RWPE1 (cell line): ENCODE results near the gene CCDC18.
"Not testable (repeated sequence)": the region's sequence is repeated elsewhere in the genome, so short reads cannot be mapped to it uniquely, and the experiment has no call there.

Source experiments
- CTCF ChIA-PET: fragments of 350-600 bp; sonication (Branson Sonifier 250); formaldehyde crosslinking; extraction: SDS; loops from one replicate; lab custom pipeline; 2021; lab: Yijun Ruan, JAX
- POLR2A ChIA-PET: fragments of 400-600 bp; formaldehyde crosslinking; extraction: SDS; loops from one replicate; lab custom pipeline; 2020; ENCODE audit warnings: antibody characterized with exemption; ENCODE audit not compliant: low non-redundant PET; lab: Yijun Ruan, JAX
- DNase-seq: peaks from one replicate; pipeline ENCODE4 v3.0.0; 2012; ENCODE audit warnings: low spot score
- H3K27ac ChIP-seq: fragments of 450-650 bp; 2 replicates; pipeline ENCODE4 v1.5.1; 2017
- TF ChIP-seq, protein P1 (sequence below): fragments of 450-650 bp; conservative IDR thresholded peaks from 2 replicates; pipeline ENCODE4 v1.5.1; 2017; ENCODE audit warnings: low read depth, mild to moderate bottlenecking

CCDC18 gene

GRCh38 chr1:93235261-93235660 lies 54.7 kb downstream of the CCDC18 start:
- no peak for DNase-seq
- TF ChIP-seq, protein P1, sequence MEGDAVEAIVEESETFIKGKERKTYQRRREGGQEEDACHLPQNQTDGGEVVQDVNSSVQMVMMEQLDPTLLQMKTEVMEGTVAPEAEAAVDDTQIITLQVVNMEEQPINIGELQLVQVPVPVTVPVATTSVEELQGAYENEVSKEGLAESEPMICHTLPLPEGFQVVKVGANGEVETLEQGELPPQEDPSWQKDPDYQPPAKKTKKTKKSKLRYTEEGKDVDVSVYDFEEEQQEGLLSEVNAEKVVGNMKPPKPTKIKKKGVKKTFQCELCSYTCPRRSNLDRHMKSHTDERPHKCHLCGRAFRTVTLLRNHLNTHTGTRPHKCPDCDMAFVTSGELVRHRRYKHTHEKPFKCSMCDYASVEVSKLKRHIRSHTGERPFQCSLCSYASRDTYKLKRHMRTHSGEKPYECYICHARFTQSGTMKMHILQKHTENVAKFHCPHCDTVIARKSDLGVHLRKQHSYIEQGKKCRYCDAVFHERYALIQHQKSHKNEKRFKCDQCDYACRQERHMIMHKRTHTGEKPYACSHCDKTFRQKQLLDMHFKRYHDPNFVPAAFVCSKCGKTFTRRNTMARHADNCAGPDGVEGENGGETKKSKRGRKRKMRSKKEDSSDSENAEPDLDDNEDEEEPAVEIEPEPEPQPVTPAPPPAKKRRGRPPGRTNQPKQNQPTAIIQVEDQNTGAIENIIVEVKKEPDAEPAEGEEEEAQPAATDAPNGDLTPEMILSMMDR = no peak
- H3K27ac ChIP-seq = no peak overlapping the region
- ChIA-PET POLR2A (no interaction called here), CTCF (no interaction called here)

GRCh38 chr1:93237021-93237420 lies 56.5 kb downstream of the CCDC18 start:
- ChIA-PET POLR2A (no interaction called here), CTCF (no interaction called here)
- no peak for DNase-seq
- TF ChIP-seq, protein P1 = no peak
- no peak overlapping the region for H3K27ac ChIP-seq

- POLR2A ChIA-PET = no interaction called here
- H3K27ac ChIP-seq = no peak overlapping the region
- TF ChIP-seq, protein P1 = no peak
- no peak for DNase-seq
- CTCF ChIA-PET = interaction anchor here (0.6 kb wide), 1 partner anchor 314 kb away, joined by 3 read pairs; no protein-coding TSS in a partner anchor
Measured at GRCh38 chr1:93238425-93238824, 57.9 kb downstream of the CCDC18 start.

DNA sequence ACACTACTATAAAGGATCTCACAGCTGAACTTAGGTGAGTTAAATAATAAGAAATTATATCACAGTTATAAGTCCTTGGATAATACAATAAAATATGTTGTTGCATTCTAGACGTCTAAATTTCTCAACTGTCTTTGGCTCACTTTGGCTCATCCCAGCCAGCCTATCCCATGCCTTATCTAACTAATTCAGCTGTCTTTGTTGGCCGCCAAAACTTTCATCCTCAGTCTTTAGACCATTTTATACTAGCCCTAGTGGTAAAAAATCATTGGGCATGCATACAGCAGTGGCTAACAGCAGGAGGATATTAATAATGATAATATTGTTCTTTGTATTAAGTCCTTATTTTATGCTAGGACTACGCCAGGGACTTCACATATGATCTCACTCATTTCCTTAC lies 59.3 kb downstream of the CCDC18 start:
- TF ChIP-seq, protein P1 = no peak
- DNase-seq = no peak
- H3K27ac ChIP-seq = no peak overlapping the region
- POLR2A ChIA-PET = no interaction called here
- CTCF ChIA-PET = no interaction called here

DNA sequence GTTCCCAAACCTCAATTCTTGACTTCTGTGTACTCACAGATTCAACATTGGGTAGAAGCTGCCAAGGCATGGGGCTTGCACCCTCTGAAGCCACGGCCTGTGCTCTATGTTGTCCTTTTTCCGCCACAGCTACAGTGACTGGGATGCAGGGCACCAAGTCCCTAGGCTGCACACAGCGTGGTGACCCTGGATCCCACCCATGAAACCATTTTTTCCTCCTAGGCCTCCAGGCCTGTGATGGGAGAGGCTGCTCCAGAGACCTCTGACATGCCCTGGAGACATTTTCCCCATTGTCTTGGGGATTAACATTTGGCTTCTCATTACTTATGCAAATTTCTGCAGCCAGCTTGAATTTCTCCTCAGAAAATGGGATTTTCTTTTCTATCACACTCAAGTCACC lies 62.7 kb downstream of the CCDC18 start:
- H3K27ac ChIP-seq, POLR2A ChIA-PET, CTCF ChIA-PET: not testable (repeated sequence)

GRCh38 chr1:93244298-93245069 lies 64.0 kb downstream of the CCDC18 start:
- CTCF ChIA-PET = no interaction called here
- TF ChIP-seq, protein P1 = no peak
- no peak for DNase-seq
- H3K27ac ChIP-seq = no peak overlapping the region
- POLR2A ChIA-PET = no interaction called here

More for the DNA sequence above, 62.7 kb downstream of the CCDC18 start:
- DNase-seq = not testable (repeated sequence)

GRCh38 chr1:93251966-93252365 lies 71.4 kb downstream of the CCDC18 start:
- H3K27ac ChIP-seq = no peak overlapping the region
- ChIA-PET POLR2A (no interaction called here), CTCF (no interaction called here)
- no peak for DNase-seq
- TF ChIP-seq, protein P1 = no peak
